DMS153 (cell line): ENCODE measurements around the gene PUS7.
A peak's percentile ranks its signal among the peaks of the same experiment; 100 is the strongest.
"Not testable (repeated sequence)": the region's sequence is repeated elsewhere in the genome, so short reads cannot be mapped to it uniquely, and the experiment has no call there.

ENCODE experiments used
- DNase-seq: peaks from one replicate; lab custom pipeline; 2025; lab: John Stamatoyannopoulos, UW

PUS7 gene

DNA sequence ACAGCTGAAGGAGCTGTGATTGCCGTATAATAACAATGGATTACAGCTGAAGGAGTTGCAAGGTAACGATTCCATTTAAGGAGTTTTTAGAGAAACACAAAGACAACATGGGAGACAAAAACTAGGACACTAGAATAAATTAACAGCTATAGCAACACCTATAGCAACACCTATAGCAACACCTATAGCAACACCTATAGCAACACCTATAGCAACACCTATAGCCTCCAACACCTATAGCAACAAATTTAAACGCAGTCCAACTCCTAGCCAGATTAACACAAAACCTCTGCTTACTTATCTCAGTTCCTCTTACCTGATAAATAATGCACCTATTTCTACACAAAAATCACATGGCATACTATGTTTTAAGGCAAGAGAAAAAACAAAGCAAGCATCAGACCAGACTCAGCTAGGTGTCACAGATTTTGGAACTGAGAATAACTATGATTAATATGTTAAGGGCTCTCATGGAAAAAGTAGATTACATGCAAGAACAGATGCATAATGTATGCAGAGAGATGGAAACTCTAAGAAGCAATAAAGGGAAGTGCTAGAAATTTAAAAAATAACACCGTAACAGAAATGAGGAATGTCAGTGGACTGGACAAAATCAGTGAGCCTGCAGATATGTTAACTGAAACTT, 77.6 kb downstream of the PUS7 start:
- no peak for DNase-seq

DNA sequence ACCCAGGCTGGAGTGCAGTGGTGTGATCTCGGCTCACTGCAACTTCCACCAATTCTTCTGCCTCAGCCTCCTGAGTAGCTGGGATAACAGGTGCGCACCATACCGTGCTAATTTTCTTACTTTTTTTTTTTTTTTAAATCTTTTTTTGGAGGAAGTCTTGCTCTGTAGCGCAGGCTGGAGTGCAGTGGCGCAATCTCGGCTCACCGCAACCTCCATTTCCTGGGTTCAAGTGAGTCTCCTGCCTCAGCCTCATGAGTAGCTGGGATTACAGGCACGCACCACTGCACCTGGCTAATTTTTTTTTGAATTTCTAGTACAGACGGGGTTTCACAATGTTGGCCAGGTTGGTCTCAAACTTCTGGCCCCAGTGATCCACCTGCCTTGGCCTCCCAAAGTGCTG, 79.9 kb downstream of the PUS7 start:
- DNase-seq, result not testable (repeated sequence)

DNA sequence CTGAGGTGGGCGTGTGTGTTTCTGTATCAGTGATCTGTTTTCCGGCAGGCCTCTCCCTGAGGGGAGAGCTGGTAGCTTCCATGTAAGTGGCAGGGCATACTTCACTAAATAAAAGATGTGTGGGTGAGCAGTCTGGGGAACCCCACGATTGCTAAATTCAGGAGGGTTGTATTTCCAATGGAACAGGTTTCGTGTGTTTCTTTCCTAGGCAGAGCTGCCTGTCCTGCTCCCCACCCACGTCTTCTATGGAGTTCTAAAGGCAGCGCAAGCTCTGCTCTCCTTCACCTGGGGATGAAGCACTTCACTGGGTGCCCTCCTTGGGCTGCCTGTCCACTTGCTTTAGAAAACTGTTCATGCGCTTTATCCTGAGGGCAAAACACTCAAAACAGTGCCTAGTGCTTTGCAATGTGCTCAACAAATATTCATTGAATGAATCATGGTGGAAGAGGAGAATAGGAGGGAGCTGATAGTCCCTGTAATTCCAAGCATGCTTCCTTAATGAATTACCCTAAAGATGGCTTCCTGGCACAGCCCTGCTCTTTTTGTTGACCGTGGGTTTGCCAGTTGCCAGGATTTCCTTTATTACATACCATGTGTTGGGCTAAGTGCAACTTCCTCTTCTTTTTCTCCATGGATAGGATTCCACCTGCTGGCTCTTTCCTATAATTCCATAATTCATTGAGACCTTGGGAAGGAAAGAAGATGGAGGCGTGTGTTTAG, 82.7 kb downstream of the PUS7 start:
- DNase-seq, result peak; percentile 77

DNA sequence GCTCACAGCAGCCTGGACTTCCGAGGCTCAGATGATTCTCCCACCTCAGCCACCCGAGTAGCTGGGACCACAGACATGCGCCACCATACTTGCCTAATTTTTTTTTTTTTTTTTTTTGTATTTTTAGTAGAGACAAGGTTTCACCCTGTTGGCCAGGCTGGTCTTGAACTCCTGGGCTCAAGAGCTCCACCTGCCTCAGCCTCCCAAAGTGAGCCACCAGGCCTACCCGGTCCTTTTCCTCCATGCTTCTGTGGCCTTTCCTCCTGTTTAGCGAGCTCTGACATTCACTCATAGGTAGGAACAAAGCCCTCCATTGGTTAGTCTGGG, 83.3 kb downstream of the PUS7 start:
- no peak for DNase-seq

DNA sequence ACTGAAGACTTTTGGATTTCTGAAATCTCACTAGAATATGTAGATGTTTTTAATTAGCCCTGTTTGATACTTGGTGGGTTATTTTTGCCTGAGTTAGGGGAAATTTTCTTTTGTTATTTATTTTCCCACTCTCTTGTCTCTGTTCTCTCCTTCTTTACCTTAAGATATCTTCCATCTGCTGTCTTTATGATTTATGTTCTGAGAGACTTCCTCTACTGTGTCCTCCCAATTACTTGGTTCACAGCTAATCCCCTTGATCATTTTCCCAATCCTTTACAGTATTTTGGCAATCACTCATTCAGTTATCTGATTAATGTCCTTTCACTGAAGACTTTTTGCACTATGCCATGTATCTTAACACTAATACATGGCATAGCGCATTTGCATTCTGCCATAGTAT, 83.8 kb downstream of the PUS7 start:
- no peak for DNase-seq

DNA sequence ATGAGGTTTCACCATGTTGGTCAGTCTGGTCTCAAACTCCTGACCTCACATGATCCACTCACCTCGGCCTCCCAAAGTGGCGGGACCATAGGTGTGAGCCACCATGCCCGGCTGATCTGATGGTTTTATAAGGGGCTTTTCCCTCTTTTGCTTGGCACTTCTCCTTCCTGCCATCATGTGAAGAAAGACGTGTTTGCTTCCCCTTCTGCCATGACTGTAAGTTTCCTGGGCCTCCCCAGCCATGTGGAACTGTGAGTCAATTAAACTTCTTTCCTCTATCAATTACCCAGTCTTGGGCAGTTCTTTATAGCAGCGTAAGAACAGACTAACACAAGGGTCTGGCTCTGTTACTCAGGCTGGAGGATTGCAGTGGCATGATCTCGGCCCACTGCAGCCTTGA, 84.7 kb downstream of the PUS7 start:
- DNase-seq, result not testable (repeated sequence)

DNA sequence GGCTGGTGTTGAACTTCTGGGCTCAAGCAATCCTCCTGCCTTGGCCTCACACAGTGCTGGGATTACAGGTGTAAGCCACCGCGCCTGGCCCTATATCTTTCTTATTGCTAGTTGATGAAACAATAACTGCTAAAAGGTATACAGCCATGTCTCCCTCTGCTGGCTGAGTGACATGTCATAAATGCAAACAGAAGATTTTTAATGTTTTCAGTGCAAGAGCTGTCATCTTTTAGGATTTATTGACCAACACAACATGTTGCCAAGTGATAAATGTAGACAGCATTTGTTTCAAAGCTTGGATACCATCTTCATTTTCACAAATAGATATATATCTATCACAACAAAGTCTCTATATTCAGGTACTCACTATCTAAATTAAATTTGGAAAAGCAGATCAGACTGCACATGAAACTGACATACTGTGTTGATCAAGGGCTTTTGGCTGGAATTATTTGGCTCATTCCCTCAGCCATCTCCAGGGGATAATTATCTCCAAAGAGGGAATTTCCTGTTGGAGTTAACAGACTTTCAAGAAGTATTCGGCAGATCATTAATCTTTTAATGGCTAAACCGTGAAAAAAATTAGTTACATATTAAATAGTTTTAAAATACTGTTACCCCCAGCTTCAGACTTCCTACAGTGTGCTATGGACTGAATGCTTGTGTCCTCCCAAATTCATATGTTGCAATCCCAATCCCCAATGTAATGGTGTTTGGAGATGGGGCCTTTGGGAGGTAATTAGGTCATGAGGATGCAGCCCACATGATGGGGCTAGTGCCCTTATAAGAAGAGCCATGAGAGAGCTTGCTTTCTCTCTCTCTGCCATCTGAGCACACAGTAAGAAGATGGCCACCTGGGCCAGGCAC, 92.1 kb downstream of the PUS7 start:
- no peak for DNase-seq

DNA sequence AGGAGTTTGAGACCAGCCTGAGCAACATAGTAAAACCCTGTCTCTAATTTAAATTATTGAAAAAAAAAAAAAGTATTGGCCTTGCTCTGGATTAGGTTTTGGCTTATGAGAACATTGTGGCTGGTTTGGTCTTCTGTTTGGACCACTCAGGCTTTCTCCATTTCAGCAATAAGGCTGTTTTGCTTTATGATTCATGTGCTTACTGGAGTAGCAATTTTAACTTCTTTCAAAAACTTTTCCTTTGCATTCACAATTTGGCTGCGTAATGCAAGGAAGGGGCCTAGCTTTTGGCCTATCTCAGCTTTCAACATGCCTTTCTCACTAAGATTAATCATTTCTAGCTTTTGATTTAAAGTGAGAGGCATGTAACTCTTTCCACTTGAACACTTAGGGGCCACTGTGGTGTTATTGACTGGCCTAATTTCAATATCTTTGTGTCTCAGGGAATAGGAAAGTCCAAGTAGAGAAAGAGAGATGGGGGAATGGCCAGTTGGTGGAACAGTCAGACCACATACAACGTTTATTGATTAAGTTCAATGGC, 95.4 kb downstream of the PUS7 start:
- DNase-seq, result no peak

DNA sequence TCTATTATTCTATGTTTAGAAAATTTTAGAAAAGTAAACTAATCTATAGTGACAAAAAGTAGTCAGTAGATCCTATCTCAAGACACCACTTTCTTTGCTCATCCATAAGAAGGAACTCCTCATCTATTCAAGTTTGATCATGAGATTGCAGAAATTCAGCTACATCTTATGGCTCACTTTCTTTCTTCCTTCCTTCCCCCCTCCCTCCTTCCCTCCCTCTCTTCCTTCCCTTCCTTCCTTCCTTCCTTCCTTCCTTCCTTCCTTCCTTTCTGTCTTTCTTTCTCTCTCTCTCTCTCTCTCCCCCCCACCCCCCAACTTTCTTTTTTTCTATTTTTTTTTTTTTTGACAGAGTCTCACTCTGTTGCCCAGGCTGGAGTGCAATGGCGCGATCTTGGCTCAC, 98.1 kb downstream of the PUS7 start:
- DNase-seq, result no peak

DNA sequence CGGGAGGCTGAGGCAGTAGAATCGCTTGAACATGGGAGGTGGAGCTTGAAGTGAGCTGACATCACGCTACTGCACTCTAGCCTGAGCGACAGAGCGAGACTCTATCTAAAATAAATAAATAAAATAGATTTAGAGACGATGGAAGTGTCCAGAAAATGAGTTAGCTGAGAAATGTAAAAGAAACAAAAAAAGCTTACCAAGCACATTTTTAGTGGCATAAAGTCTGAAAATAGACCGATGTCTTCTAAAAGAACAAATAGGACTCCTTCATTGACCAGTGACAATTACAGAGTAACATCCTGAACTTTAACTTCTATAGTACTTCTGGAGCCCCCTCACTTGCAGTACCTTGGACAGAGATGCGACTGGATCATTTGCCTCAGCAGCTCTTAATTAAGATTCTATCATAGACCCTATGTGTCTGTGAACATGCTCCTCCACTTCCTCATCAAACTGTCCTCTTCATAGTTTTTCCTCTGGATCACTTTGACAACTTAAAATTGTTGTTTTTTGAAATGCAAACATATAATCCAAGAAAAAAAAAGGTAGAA, 108.1 kb downstream of the PUS7 start:
- no peak for DNase-seq

DNA sequence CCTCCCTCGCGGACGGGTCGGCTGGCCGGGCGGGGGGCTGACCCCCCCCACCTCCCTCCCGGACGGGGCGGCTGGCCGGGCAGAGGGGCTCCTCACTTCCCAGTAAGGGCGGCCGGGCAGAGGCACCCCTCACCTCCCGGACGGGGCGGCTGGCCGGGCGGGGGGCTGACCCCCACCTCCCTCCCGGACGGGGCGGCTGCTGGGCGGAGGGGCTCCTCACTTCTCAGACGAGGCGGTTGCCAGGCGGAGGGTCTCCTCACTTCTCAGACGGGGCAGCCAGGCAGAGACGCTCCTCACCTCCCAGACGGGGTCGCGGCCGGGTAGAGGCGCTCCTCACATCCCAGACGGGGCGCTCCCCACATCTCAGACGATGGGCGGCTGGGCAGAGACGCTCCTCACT, 111.3 kb downstream of the PUS7 start:
- DNase-seq, result not testable (repeated sequence)

DNA sequence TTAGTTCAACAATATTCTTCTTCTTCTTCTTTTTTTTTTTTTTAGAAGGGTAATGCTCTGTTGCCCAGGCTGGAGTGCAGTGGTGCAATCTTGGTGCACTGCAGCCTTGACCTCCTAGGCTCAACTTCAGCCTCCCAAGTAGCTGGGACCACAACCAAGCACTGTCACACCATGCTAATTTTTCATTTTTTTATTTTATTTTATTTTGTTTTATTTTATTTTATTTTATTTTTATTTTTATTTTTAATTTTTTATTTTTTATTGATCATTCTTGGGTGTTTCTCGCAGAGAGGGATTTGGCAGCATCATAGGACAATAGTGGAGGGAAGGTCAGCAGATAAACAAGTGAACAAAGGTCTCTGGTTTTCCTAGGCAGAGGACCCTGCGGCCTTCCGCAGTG, 112.3 kb downstream of the PUS7 start:
- not testable (repeated sequence) for DNase-seq

DNA sequence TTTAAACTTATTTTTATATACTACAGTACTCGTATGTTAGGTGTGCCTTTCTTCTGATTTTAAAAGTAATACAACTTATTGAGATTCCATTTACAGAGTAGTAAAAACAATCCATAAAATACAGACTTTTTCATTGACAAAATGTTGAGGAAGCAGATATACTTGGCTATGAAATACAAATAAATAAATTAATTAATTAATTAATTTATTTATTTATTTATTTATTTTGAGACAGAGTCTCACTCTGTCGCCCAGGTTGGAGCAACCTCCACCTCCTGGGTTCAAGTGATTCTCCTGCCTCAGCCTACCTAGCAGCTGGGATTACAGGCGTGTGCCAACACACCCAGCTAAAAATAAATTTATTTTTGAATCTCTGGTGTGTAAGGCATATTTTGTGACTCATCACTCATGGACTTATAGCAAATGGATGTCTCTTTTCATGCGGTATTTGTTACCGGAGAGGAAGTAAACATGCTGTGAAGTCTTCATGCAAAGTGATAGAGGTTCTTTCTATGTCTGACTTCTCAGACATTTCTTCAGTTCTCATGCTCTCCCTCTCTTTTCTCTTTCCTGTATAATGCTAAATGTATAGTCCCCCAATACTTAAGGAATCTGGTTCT, 113.2 kb downstream of the PUS7 start:
- DNase-seq, result no peak
